ENCODE results near the gene C10orf143. TPM values are rescaled to one million over a fixed set of nuclear protein-coding genes. Genes with fewer than 3 reads are reported as not detected.
"Not testable (repeated sequence)": the region's sequence is repeated elsewhere in the genome, so short reads cannot be mapped to it uniquely, and the experiment has no call there.

The C10orf143 gene
- total RNA-seq, 4 donors from 2014 or later = 0.38 to 3.9 (median 3.3) TPM

DNA sequence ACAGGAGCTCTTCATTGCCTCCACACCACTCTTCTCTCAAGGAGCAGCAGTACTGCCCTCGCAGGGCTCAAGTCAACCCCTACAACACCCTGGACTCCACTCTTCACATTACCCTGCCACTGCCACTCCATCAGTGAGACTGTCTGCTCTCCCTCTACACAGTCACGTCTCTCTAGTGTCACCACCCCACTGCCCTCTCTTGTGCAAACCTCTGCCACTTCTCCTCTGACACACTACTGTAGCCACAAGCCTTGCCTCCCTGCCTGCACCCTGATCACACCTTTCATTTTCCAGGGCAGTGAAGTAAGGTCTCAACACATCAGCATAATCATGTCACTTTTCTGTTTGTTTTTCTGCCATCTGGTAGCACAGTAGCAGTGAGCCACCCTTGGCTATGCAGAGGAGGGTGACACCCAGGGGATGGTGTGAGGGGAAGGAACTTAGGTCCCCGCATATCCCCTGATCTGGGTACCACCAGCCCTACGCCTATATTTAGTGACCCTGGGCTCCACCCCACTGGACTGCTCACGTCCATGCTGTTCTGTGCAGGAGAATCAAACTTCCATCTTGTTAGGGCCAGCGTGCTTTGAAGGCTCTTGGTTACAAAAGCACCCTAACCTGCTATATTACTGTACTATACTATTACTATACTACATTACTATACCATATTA, 1.6 kb downstream of the C10orf143 start:
- TF ChIP-seq POLR2A (IDR thresholded peaks at IDR 0.05) = no peak
- TF ChIP-seq, protein P1, sequence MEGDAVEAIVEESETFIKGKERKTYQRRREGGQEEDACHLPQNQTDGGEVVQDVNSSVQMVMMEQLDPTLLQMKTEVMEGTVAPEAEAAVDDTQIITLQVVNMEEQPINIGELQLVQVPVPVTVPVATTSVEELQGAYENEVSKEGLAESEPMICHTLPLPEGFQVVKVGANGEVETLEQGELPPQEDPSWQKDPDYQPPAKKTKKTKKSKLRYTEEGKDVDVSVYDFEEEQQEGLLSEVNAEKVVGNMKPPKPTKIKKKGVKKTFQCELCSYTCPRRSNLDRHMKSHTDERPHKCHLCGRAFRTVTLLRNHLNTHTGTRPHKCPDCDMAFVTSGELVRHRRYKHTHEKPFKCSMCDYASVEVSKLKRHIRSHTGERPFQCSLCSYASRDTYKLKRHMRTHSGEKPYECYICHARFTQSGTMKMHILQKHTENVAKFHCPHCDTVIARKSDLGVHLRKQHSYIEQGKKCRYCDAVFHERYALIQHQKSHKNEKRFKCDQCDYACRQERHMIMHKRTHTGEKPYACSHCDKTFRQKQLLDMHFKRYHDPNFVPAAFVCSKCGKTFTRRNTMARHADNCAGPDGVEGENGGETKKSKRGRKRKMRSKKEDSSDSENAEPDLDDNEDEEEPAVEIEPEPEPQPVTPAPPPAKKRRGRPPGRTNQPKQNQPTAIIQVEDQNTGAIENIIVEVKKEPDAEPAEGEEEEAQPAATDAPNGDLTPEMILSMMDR (IDR thresholded peaks at IDR 0.05) = no peak
- WGBS, 2 donors = 51 to 64% methylated on average over 6 of the region's 6 CpGs
- no peak overlapping the region for H3K4me3 ChIP-seq (ENCODE audit: low read depth, poor library complexity, severe bottlenecking)
- intact Hi-C loops (cut with DNase I; ENCODE audit: low total_unique reads) = no loop called here
- DNase-seq (ENCODE audit: low spot score in 2 of 2) = no peak

DNA sequence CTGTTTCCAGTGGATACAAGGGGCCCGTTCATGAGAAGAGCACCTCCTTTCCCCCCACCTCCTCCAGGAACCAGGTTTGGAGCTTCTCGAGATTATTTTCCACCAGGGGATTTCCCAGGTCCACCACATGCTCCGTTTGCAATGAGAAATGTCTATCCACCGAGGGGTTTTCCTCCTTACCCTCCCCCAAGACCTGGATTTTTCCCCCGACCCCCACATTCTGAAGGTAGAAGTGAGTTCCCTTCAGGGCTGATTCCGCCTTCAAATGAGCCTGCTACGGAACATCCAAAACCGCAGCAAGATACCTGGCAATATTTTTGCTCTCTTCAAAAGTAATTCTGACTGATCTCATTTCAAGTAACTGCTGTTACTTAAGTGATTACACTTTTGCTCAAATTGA, 2.5 kb downstream of the C10orf143 start:
- 67 to 75% methylated on average over 8 of the region's 8 CpGs for WGBS, 2 donors
- DNase-seq (ENCODE audit: low spot score in 2 of 2); H3K4me3 ChIP-seq (ENCODE audit: low read depth, poor library complexity, severe bottlenecking); intact Hi-C loops (cut with DNase I; ENCODE audit: low total_unique reads): not testable (repeated sequence)

DNA sequence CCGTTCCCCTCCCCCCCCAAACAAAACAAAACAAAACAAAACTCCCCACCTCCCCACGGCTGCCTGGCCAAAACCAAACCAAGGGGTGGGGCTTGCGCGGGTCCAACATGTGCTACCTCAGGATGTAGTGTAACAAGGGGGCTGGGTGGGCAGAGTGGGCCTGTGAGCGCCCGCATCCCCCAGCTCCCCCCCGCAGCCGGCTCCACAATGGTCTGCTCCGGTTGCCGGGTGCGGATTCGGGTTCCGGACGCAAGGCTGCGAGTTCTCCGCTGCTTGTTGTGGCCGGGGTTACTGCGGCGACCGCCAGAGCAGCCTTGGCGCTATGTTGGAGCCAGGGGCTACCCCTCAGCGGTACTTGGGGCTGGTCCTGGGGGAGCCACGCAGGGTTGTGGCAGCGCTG, 4.9 kb downstream of the C10orf143 start:
- H3K4me3 ChIP-seq (ENCODE audit: low read depth, poor library complexity, severe bottlenecking) = no peak overlapping the region
- no peak for DNase-seq (ENCODE audit: low spot score in 2 of 2)
- TF ChIP-seq POLR2A (IDR thresholded peaks at IDR 0.05) = no peak
- TF ChIP-seq, protein P1 (IDR thresholded peaks at IDR 0.05) = no peak
- intact Hi-C loops (cut with DNase I; ENCODE audit: low total_unique reads) = no loop called here
- 90 to 92% methylated on average over 12 to 24 of the region's 24 CpGs for WGBS, 2 donors

DNA sequence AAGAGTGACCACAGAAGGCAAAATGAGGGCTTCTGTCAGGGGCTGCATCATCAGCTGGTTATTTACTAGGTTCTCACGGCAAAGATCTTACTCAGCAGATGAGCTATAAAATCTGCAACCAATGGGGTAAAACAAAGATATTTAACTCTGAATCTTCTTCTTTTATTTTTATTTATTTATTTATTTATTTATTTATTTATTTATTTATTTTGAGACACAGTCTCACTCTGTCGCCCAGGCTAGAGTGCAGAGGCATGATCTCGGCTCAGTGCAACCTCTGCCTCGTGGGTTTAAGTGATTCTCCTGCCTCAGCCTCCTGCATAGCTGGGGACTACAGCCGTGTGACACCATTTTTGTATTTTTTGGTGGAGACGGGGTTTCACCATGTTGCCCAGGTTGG, 11.3 kb downstream of the C10orf143 start:
- DNase-seq (ENCODE audit: low spot score in 2 of 2) = no peak
- 97 to 99% methylated on average over 6 of the region's 6 CpGs for WGBS, 2 donors
- H3K4me3 ChIP-seq (ENCODE audit: low read depth, poor library complexity, severe bottlenecking) = no peak overlapping the region
- TF ChIP-seq, protein P1 (IDR thresholded peaks at IDR 0.05) = no peak
- TF ChIP-seq POLR2A (IDR thresholded peaks at IDR 0.05) = no peak
- intact Hi-C loops (cut with DNase I; ENCODE audit: low total_unique reads) = no loop called here

DNA sequence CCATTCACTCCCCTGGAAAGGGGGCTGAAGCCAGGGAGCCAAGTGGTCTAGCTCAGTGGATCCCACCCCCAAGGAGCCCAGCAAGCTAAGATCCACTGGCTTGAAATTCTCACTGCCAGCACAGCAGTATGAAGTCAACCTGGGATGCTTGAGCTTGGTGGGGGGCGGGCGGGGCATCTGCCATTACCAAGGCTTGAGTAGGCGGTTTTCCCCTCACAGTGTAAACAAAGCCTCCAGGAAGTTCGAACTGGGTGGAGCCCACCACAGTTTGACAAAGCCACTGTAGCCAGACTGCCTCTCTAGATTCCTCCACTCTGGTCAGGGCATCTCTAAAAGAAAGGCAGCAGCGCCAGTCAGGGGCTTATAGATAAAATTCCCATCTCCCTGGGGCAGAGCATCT, 20.1 kb downstream of the C10orf143 start:
- 89 to 90% methylated on average over 5 of the region's 5 CpGs for WGBS, 2 donors
- H3K4me3 ChIP-seq (ENCODE audit: low read depth, poor library complexity, severe bottlenecking); DNase-seq (ENCODE audit: low spot score in 2 of 2); intact Hi-C loops (cut with DNase I; ENCODE audit: low total_unique reads): not testable (repeated sequence)

DNA sequence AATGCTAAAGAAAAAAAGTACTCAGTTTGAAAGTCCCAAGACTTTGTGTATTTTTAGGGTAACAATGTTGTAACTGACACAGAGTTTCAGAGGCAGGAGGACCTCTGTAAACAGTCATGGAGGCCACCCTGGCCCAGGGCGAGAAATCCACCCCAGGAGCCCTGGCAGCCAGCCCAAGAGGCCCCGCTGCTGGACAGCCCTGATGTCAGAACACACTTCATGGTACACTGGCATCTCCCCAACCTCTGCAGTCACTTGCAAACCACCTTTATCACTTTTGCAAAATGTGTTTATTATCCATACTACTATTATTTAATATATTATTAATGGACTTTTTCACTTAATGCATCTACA, 30.2 kb downstream of the C10orf143 start:
- DNase-seq (ENCODE audit: low spot score in 2 of 2) = no peak
- TF ChIP-seq POLR2A (IDR thresholded peaks at IDR 0.05) = no peak
- TF ChIP-seq, protein P1 (IDR thresholded peaks at IDR 0.05) = no peak
- no peak overlapping the region for H3K4me3 ChIP-seq (ENCODE audit: low read depth, poor library complexity, severe bottlenecking)
- intact Hi-C loops (cut with DNase I; ENCODE audit: low total_unique reads) = no loop called here
- 95 to 98% methylated on average over 2 of the region's 2 CpGs for WGBS, 2 donors

Data from lower leg skin (tissue), 4 donors.